ENCODE data around the gene SPOUT1. TPM values are rescaled to one million over a fixed set of nuclear protein-coding genes. Genes with fewer than 3 reads are reported as not detected.

The SPOUT1 gene
- total and polyA plus RNA-seq, 3 experiments from 2014 or later = 77.3 to 143 (median 137) TPM

GRCh38 chr9:128773049-128773448 lies 56.5 kb downstream of the SPOUT1 start:
- H3K36me3 Mint-ChIP-seq = peaks cover 0 to 16% (median 2%) of the 10 kb centered on the region in 3 donors
- ChIA-PET POLR2A (interaction anchor here (0.7 to 2.9 kb wide), 2 partner anchors 45 to 102 kb away, joined by 4 to 13 read pairs; partner anchors contain the start of gene ENDOG), CTCF (interaction anchor here (1.0 to 3.4 kb wide), 2 partner anchors 15 to 46 kb away, joined by 6 to 19 read pairs; partner anchors contain the start of gene ENDOG)
- H3K27me3 ChIP-seq (ENCODE audit: insufficient read depth, low read length, poor library complexity, severe bottlenecking) = no peaks in the 10 kb centered on the region
- H3K27ac Mint-ChIP-seq = peak overlapping the region in 6 of 8 donors; percentile 4 to 95 (median 54)
- H3K27ac ChIP-seq (ENCODE audit: low read depth, low read length) = no peak overlapping the region
- H3K4me1 ChIP-seq (ENCODE audit: insufficient read depth, low read length) = peaks cover 19% of the 10 kb centered on the region
- H3K9me3 ChIP-seq (ENCODE audit: low read length) = no peaks in the 10 kb centered on the region
- H3K4me3 ChIP-seq (ENCODE audit: low read length) = no peak overlapping the region
- H3K4me3 Mint-ChIP-seq = peak overlapping the region in 5 of 7 donors; percentile 64 to 97 (median 85)
- no peak for DNase-seq
- H3K9me3 Mint-ChIP-seq = peaks cover 0 to 3% (median 1%) of the 10 kb centered on the region in 5 donors
- peaks cover 24 to 34% (median 27%) of the 10 kb centered on the region in 3 donors for H3K4me1 Mint-ChIP-seq
- H3K27me3 Mint-ChIP-seq = no peaks in the 10 kb centered on the region
- H3K36me3 ChIP-seq (ENCODE audit: insufficient read depth, low read length) = no peaks in the 10 kb centered on the region

GRCh38 chr9:128771745-128772519 lies 57.7 kb downstream of the SPOUT1 start, which contains the start of gene ZER1:
Gene ZER1, minus strand, starts transcription at chr9:128771927. Its CDS starts 16,362 bp downstream, at chr9:128755565.
- Mint-ChIP-seq H3K4me3 (peak within 1 kb of the TSS; percentile 97 to 99 (median 97)), H3K36me3 (peaks cover 0 to 25% (median 2%) of the 10 kb centered on the region in 3 donors), H3K27ac (peak within 1 kb of the TSS; percentile 98 to 100 (median 99)), H3K27me3 (no peaks in the 10 kb centered on the region), H3K4me1 (peaks cover 31 to 42% (median 36%) of the 10 kb centered on the region in 3 donors), H3K9me3 (peaks cover 0 to 3% (median 1%) of the 10 kb centered on the region in 5 donors)
- Histone ChIP-seq H3K4me3 (ENCODE audit: low read length) (peak within 1 kb of the TSS; percentile 87), H3K4me1 (ENCODE audit: insufficient read depth, low read length) (peaks cover 19% of the 10 kb centered on the region), H3K9me3 (ENCODE audit: low read length) (no peaks in the 10 kb centered on the region), H3K27me3 (ENCODE audit: insufficient read depth, low read length, poor library complexity, severe bottlenecking) (no peaks in the 10 kb centered on the region), H3K36me3 (ENCODE audit: insufficient read depth, low read length) (no peaks in the 10 kb centered on the region), H3K27ac (ENCODE audit: low read depth, low read length) (peak within 1 kb of the TSS; percentile 95)
- ChIA-PET CTCF (interaction anchor here (1.0 to 3.4 kb wide), 4 partner anchors 16 to 58 kb away, joined by 3 to 19 read pairs (median 8); partner anchors contain the start of genes ENDOG and SPOUT1), POLR2A (interaction anchor here (1.0 to 2.9 kb wide), 4 partner anchors 14 to 48 kb away, joined by 3 to 13 read pairs (median 6); partner anchors contain the start of genes ENDOG and ZDHHC12)
- DNase-seq = peak; percentile 88 to 95 (median 91)

- Mint-ChIP-seq H3K9me3 (peaks cover 0 to 3% (median 1%) of the 10 kb centered on the region in 5 donors), H3K4me3 (peak overlapping the region; percentile 97 to 99 (median 97)), H3K4me1 (peaks cover 31 to 45% (median 36%) of the 10 kb centered on the region in 3 donors), H3K27me3 (no peaks in the 10 kb centered on the region), H3K36me3 (peaks cover 0 to 26% (median 2%) of the 10 kb centered on the region in 3 donors), H3K27ac (peak overlapping the region; percentile 98 to 100 (median 99))
- Histone ChIP-seq H3K36me3 (ENCODE audit: insufficient read depth, low read length) (no peaks in the 10 kb centered on the region), H3K9me3 (ENCODE audit: low read length) (no peaks in the 10 kb centered on the region), H3K4me1 (ENCODE audit: insufficient read depth, low read length) (peaks cover 19% of the 10 kb centered on the region), H3K27ac (ENCODE audit: low read depth, low read length) (peak overlapping the region; percentile 95), H3K4me3 (ENCODE audit: low read length) (peak overlapping the region; percentile 87), H3K27me3 (ENCODE audit: insufficient read depth, low read length, poor library complexity, severe bottlenecking) (no peaks in the 10 kb centered on the region)
- DNase-seq = peak in 2 of 5 donors; percentile 10 to 46
- CTCF ChIA-PET = interaction anchor here (0.8 to 3.4 kb wide), 4 partner anchors 17 to 69 kb away, joined by 3 to 19 read pairs (median 6); partner anchors contain the start of genes ENDOG, PKN3 and SPOUT1
- POLR2A ChIA-PET = interaction anchor here (0.5 to 2.9 kb wide), 6 partner anchors 17 to 339 kb away, joined by 3 to 13 read pairs (median 3); partner anchors contain the start of genes ENDOG and ZDHHC12
Measured at GRCh38 chr9:128771094-128771721, 58.4 kb downstream of the SPOUT1 start.

- Mint-ChIP-seq H3K27ac (peak overlapping the region; percentile 98 to 100 (median 99)), H3K36me3 (peaks cover 0 to 28% (median 2%) of the 10 kb centered on the region in 3 donors), H3K27me3 (no peaks in the 10 kb centered on the region), H3K9me3 (peaks cover 0 to under 1% (median 0%) of the 10 kb centered on the region in 5 donors), H3K4me1 (peaks cover 32 to 48% (median 40%) of the 10 kb centered on the region in 3 donors), H3K4me3 (peak overlapping the region; percentile 97 to 99 (median 97))
- Histone ChIP-seq H3K27ac (ENCODE audit: low read depth, low read length) (peak overlapping the region; percentile 95), H3K4me1 (ENCODE audit: insufficient read depth, low read length) (peaks cover 19% of the 10 kb centered on the region), H3K27me3 (ENCODE audit: insufficient read depth, low read length, poor library complexity, severe bottlenecking) (no peaks in the 10 kb centered on the region), H3K9me3 (ENCODE audit: low read length) (no peaks in the 10 kb centered on the region), H3K36me3 (ENCODE audit: insufficient read depth, low read length) (no peaks in the 10 kb centered on the region), H3K4me3 (ENCODE audit: low read length) (peak overlapping the region; percentile 87)
- CTCF ChIA-PET = interaction anchor here (0.8 to 3.4 kb wide), 4 partner anchors 18 to 68 kb away, joined by 3 to 19 read pairs (median 6); partner anchors contain the start of genes ENDOG, PKN3 and SPOUT1
- POLR2A ChIA-PET = interaction anchor here (0.5 to 2.9 kb wide), 6 partner anchors 18 to 339 kb away, joined by 3 to 13 read pairs (median 3); partner anchors contain the start of genes ENDOG and ZDHHC12
- no peak for DNase-seq
Measured at GRCh38 chr9:128770286-128771030, 59.1 kb downstream of the SPOUT1 start.

Other genes starting within 250 kb of the SPOUT1 start
- 10 to 100 TPM; 67.7 to 68.6 TPM for gene DYNC2I2, start 172.9 kb downstream of the SPOUT1 start, total RNA-seq
- gene DYNC2I2, start 172.9 kb downstream of the SPOUT1 start, polyA plus RNA-seq = 3.0 TPM
- gene SET, start 140.6 kb downstream of the SPOUT1 start, total RNA-seq = 1,000 to 10,000 TPM in 1 of 2 experiments, 100 to 1,000 TPM in 1; 939 to 1,027 TPM
- gene SET, start 140.6 kb downstream of the SPOUT1 start, polyA plus RNA-seq = 229 TPM
- gene PKN3, start 127.3 kb downstream of the SPOUT1 start, total RNA-seq = 1 to 10 TPM; 7.5 to 7.9 TPM
- 1.4 TPM for gene PKN3, start 127.3 kb downstream of the SPOUT1 start, polyA plus RNA-seq
- 10 to 100 TPM; 76.1 to 82.0 TPM for gene ZDHHC12, start 105.7 kb downstream of the SPOUT1 start, total RNA-seq
- 67.3 TPM for gene ZDHHC12, start 105.7 kb downstream of the SPOUT1 start, polyA plus RNA-seq
- 10 to 100 TPM; 18.3 to 18.7 TPM for gene ZER1, start 57.9 kb downstream of the SPOUT1 start, total RNA-seq
- 46.2 TPM for gene ZER1, start 57.9 kb downstream of the SPOUT1 start, polyA plus RNA-seq
- gene TBC1D13, start 42.5 kb downstream of the SPOUT1 start, total RNA-seq = 10 to 100 TPM; 23.0 to 24.6 TPM
- 36.8 TPM for gene TBC1D13, start 42.5 kb downstream of the SPOUT1 start, polyA plus RNA-seq
- gene ENDOG, start 11.3 kb downstream of the SPOUT1 start, total RNA-seq = 10 to 100 TPM; 22.3 to 23.3 TPM
- 29.6 TPM for gene ENDOG, start 11.3 kb downstream of the SPOUT1 start, polyA plus RNA-seq
- gene KYAT1, start 52.2 kb upstream of the SPOUT1 start, total RNA-seq = 10 to 100 TPM in 1 of 2 experiments, 1 to 10 TPM in 1; 8.9 to 10.4 TPM
- 8.8 TPM for gene KYAT1, start 52.2 kb upstream of the SPOUT1 start, polyA plus RNA-seq
- 10 to 100 TPM; 27.3 to 27.6 TPM for gene LRRC8A, start 52.3 kb upstream of the SPOUT1 start, total RNA-seq
- 42.7 TPM for gene LRRC8A, start 52.3 kb upstream of the SPOUT1 start, polyA plus RNA-seq
- gene PHYHD1, start 91.2 kb upstream of the SPOUT1 start, total RNA-seq = under 1 TPM in 1 of 2 experiments, not detected in 1; 0.20 TPM
- 0.64 TPM for gene PHYHD1, start 91.2 kb upstream of the SPOUT1 start, polyA plus RNA-seq
- gene DOLK, start 117.8 kb upstream of the SPOUT1 start, total RNA-seq = 10 to 100 TPM; 15.3 to 17.1 TPM
- gene DOLK, start 117.8 kb upstream of the SPOUT1 start, polyA plus RNA-seq = 6.8 TPM
- 100 to 1,000 TPM; 144 to 150 TPM for gene NUP188, start 117.9 kb upstream of the SPOUT1 start, total RNA-seq
- gene NUP188, start 117.9 kb upstream of the SPOUT1 start, polyA plus RNA-seq = 41.3 TPM
- gene SH3GLB2, start 198.5 kb upstream of the SPOUT1 start, total RNA-seq = 10 to 100 TPM; 55.0 to 58.3 TPM
- 36.2 TPM for gene SH3GLB2, start 198.5 kb upstream of the SPOUT1 start, polyA plus RNA-seq
- 10 to 100 TPM; 35.5 to 38.8 TPM for gene MIGA2, start 206.8 kb upstream of the SPOUT1 start, total RNA-seq
- 13.0 TPM for gene MIGA2, start 206.8 kb upstream of the SPOUT1 start, polyA plus RNA-seq